DMS114 treated with DMSO at 0.1 percent for 48 hours (cell line): ENCODE measurements around the gene MYCN.

Experiments used
- DNase-seq: peaks from one replicate; lab custom pipeline; 2025; ENCODE audit not compliant: unreplicated experiment; lab: John Stamatoyannopoulos, UW

The MYCN gene

DNA sequence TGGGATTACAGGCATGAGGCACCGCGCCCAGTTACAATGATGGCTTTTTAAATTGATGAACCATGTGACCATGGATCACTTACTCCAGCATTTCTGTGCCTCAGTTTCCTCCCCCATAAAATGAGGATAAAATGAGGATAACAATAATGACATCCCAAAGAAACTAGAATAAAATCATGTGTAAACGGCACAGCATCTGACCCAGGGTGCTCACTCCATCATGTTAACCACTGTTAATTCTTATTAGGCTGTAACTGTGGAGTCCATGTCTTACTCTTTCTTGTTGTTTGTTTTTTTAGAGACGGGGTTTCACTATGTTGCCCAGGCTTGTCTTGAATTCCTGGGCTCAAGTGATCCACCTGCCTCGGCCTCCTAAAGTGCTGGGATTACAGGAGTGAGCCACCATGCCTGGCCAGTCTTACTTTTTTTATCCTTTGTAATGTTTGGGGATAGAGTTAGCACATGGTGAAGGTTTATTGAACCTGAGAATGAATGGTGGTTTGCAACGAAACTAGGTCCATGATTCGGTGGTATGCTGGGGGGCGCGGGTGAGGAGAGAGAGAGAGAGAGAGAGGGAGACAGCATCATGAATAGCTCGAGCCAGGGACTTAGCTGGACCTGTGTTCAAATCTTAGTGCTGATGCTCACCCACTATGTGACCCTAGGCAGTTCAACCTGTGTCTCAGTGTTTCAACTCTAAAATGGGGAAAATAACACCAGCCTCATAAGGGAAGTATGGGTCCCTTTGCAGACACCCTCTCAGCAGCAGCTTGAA lies 52.3 kb downstream of the MYCN start:
- DNase-seq, result no peak

DNA sequence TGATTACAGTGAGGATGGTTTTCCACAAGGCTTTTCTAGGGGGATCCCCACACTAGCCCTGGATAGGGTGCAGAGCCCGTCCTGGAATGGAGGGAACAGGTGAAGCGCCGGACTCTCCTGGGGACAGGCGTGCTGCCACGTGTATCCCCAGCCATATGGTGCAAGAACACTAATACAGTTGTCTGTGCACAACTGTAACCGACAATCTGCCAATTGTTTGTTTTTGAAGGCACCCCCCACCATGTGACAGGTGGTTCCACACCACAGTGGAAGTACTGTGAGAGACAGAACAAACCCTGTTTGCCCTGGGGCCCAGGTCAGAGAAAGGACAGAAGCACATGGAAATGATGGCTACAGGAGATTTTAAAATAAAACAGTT lies 52.9 kb downstream of the MYCN start:
- no peak for DNase-seq

GRCh38 chr2:15993666-15994065 lies 53.3 kb downstream of the MYCN start:
- DNase-seq, result no peak

GRCh38 chr2:15995603-15996002 lies 55.3 kb downstream of the MYCN start:
- DNase-seq, result no peak
